ENCODE data around the gene RHOBTB3.

DNA sequence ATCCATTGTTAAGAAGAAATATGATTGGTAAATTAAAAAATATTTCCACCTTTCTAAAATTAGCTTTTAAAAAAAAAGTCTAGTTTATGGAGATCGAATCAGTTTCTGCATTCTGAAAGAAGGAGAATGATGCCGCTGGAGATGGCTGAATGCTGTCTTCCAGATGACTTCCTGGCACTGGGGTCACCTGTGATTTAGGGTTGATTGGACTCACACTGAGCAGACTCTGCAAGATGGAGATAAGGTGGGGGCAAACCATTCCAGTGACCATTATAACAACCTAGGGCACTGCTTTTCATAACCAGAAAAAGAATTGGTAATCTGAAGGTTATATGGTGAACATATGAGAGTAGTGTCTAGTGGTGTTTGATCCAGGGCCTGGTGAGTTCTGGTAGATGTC, 40.8 kb downstream of the RHOBTB3 start:
- no peak for TF ChIP-seq POLR2AphosphoS5 (IDR thresholded peaks at IDR 0.05; ENCODE audit: borderline replicate concordance, low read depth, low read length)
- TF ChIP-seq EZH2 (IDR thresholded peaks at IDR 0.05): no peak
